Osteoblast (primary cell): ENCODE data around the gene SLBP. TPM values are rescaled to one million over a fixed set of nuclear protein-coding genes. Genes with fewer than 3 reads are reported as not detected.

Experiments used
- DNase-seq: peaks from one replicate; pipeline ENCODE4 v3.0.0; 2011; ENCODE audit warnings: low spot score, mixed read lengths; ENCODE audit not compliant: insufficient read length; ENCODE audit errors: missing footprints
- H2AFZ ChIP-seq: 2 replicates; pipeline ENCODE4 v1.6.0; 2011; ENCODE audit warnings: mild to moderate bottlenecking, low read length
- H3K27ac ChIP-seq: 2 replicates; pipeline ENCODE4 v1.5.1; 2011; ENCODE audit warnings: mild to moderate bottlenecking, low read depth, low read length, moderate library complexity
- H3K27me3 ChIP-seq: 2 replicates; pipeline ENCODE4 v1.6.0; 2012; ENCODE audit warnings: mild to moderate bottlenecking, control low read depth, inconsistent platforms, low read length, moderate library complexity; ENCODE audit not compliant: insufficient read depth
- H3K36me3 ChIP-seq: 2 replicates; pipeline ENCODE4 v1.5.1; 2011; ENCODE audit warnings: mild to moderate bottlenecking, low read length, control low read depth, moderate library complexity; ENCODE audit not compliant: insufficient read depth
- H3K4me1 ChIP-seq: 2 replicates; pipeline ENCODE4 v1.5.1; 2011; ENCODE audit warnings: mild to moderate bottlenecking, low read length, control low read depth, moderate library complexity; ENCODE audit not compliant: insufficient read depth
- H3K4me2 ChIP-seq: 2 replicates; pipeline ENCODE4 v1.6.0; 2011; ENCODE audit warnings: mild to moderate bottlenecking, low read length; ENCODE audit not compliant: insufficient read depth
- H3K4me3 ChIP-seq: fragments of 200-600 bp; sonication (generic); 3 replicates; pipeline ENCODE4 v1.5.1; 2012; ENCODE audit warnings: mild to moderate bottlenecking, low read length, inconsistent platforms; ENCODE audit not compliant: insufficient read depth
- H3K79me2 ChIP-seq: 2 replicates; pipeline ENCODE4 v1.6.0; 2012; ENCODE audit warnings: mild to moderate bottlenecking, low read length, control low read depth, inconsistent platforms; ENCODE audit not compliant: insufficient read depth
- H3K9me3 ChIP-seq: 2 replicates; pipeline ENCODE4 v1.5.1; 2011; ENCODE audit warnings: low read depth, low read length, control low read depth
- H4K20me1 ChIP-seq: 2 replicates; pipeline ENCODE4 v1.6.0; 2012; ENCODE audit warnings: mild to moderate bottlenecking, low read length, control low read depth; ENCODE audit not compliant: insufficient read depth
- CTCF ChIP-seq: IDR thresholded peaks from 2 replicates; pipeline ENCODE4 v1.5.1; 2011; ENCODE audit warnings: mild to moderate bottlenecking, low read depth, low read length, moderate library complexity; ENCODE audit errors: extremely low read depth
- total RNA-seq: library from RNA; depleted of rRNA; stranded (reverse); fragments of >200 nt; gene quantifications from 2 replicates; pipeline ENCODE4 v1.2.3, GENCODE V29; 2012

SLBP gene
- total RNA-seq, 1 donor = 55.7 TPM

- H3K27me3 ChIP-seq = no peaks in the 10 kb centered on the region
- no peaks in the 10 kb centered on the region for H3K4me1 ChIP-seq
- H3K4me3 ChIP-seq = no peak overlapping the region
- H3K36me3 ChIP-seq = no peaks in the 10 kb centered on the region
- no peak overlapping the region for H3K4me2 ChIP-seq
- no peaks in the 10 kb centered on the region for H3K9me3 ChIP-seq
- no peak overlapping the region for H2AFZ ChIP-seq
- peak; percentile 30 for DNase-seq
- H3K27ac ChIP-seq = no peak overlapping the region
- no peaks in the 10 kb centered on the region for H3K79me2 ChIP-seq
- no peak for TF ChIP-seq CTCF
- no peaks in the 10 kb centered on the region for H4K20me1 ChIP-seq
These were observed 53.5 kb downstream of the SLBP start for GRCh38 chr4:1658581-1658980.

GRCh38 chr4:1658146-1658545 lies 54.0 kb downstream of the SLBP start:
- H3K4me3 ChIP-seq = no peak overlapping the region
- no peak overlapping the region for H3K4me2 ChIP-seq
- H4K20me1 ChIP-seq = no peaks in the 10 kb centered on the region
- H2AFZ ChIP-seq = no peak overlapping the region
- TF ChIP-seq CTCF = no peak
- no peaks in the 10 kb centered on the region for H3K9me3 ChIP-seq
- no peaks in the 10 kb centered on the region for H3K4me1 ChIP-seq
- H3K27ac ChIP-seq = no peak overlapping the region
- DNase-seq = no peak
- no peaks in the 10 kb centered on the region for H3K79me2 ChIP-seq
- H3K27me3 ChIP-seq = no peaks in the 10 kb centered on the region
- H3K36me3 ChIP-seq = no peaks in the 10 kb centered on the region

GRCh38 chr4:1656986-1657385 lies 55.1 kb downstream of the SLBP start:
- no peak for TF ChIP-seq CTCF
- DNase-seq = peak; percentile 56
- Histone ChIP-seq H3K9me3 (no peaks in the 10 kb centered on the region), H2AFZ (no peak overlapping the region), H3K27ac (no peak overlapping the region), H4K20me1 (no peaks in the 10 kb centered on the region), H3K27me3 (no peaks in the 10 kb centered on the region), H3K79me2 (no peaks in the 10 kb centered on the region), H3K36me3 (no peaks in the 10 kb centered on the region), H3K4me3 (no peak overlapping the region), H3K4me2 (no peak overlapping the region), H3K4me1 (no peaks in the 10 kb centered on the region)

GRCh38 chr4:1656132-1656531 lies 56.0 kb downstream of the SLBP start:
- Histone ChIP-seq H3K4me1 (no peaks in the 10 kb centered on the region), H3K36me3 (no peaks in the 10 kb centered on the region), H4K20me1 (no peaks in the 10 kb centered on the region), H3K27ac (no peak overlapping the region), H3K27me3 (no peaks in the 10 kb centered on the region), H2AFZ (no peak overlapping the region), H3K4me3 (no peak overlapping the region), H3K79me2 (no peaks in the 10 kb centered on the region), H3K4me2 (no peak overlapping the region), H3K9me3 (no peaks in the 10 kb centered on the region)
- TF ChIP-seq CTCF = no peak
- DNase-seq = peak; percentile 29
